NOMO-1 treated with dmso at 0.1 percent for 144 hours (cell line): Measurements from ENCODE around the gene MAP2K6.

Experiments
- DNase-seq: peaks from one replicate; lab custom pipeline; 2025; ENCODE audit not compliant: unreplicated experiment; lab: John Stamatoyannopoulos, UW

The MAP2K6 gene

GRCh38 chr17:69486779-69487637 is 72.5 kb downstream of the MAP2K6 start:
- no peak for DNase-seq

GRCh38 chr17:69489313-69489712 is 74.8 kb downstream of the MAP2K6 start:
- no peak for DNase-seq

DNA sequence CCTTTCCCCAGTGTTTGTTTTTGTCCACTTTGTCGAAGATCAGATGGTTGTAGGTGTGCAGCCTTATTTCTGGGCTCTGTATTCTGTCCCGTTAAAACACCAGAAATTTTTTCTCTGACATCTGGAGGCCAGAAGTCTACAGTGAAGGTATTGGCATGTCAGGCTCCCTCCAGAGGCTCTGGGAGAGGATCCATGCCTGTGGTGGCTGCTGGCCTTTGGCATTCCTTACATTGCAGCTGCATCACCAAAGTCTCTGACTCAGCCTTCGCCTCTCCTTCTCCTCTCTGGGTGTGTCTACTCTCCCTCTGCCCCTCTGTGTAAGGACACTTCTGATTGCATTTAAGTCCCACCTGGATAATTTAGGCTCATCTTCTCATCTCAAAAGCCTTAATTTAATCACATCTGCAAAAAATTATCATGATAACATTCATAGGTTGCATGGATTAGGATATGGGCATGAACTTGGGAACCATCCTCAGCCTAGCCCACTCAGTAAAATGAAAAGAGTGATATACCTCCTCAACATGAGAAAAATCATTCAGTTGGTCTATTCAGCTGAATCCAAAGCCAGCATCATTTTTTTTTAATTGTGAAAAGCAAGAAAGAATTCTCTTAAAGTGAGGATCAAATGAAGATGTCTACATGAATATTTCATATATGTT is 78.0 kb downstream of the MAP2K6 start:
- no peak for DNase-seq

DNA sequence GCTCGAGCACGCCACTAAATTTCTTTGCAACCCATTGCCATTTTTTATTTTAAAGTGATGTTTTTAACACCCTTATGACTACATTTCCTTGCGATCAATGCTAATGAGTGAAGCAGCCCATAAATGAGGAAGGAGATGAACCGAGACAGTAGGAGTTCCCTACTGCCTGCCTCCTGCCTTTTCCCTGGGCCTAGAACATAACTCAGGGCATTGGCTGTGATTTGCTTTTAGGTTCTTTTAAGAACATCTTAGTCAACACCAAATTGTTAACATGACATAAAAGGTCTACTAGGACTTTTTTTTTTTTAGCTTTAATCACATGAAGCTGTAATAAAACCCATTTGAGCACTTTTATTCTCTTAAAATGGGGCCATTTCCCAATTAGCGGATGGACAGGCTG is 81.3 kb downstream of the MAP2K6 start:
- DNase-seq, result no peak

GRCh38 chr17:69497161-69497560 is 82.7 kb downstream of the MAP2K6 start:
- no peak for DNase-seq

DNA sequence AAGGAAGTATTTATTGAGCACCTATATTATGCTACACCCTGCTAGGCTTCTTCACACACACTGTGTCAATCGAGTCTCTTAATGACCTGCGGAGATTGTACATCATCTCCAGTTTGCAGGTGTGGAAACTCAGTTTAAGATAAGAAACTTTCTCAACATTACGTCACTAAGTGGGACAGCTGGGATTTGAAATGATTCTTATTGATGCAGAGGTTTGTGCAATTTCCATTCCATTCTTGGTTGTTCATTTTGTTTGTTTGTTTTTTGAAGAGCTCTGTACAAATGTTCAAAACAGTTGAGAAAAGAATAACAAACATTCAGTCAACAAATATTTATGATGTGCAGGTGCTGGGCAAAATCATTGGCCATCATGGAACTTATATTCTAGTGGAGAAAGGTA is 84.8 kb downstream of the MAP2K6 start:
- DNase-seq, result no peak

DNA sequence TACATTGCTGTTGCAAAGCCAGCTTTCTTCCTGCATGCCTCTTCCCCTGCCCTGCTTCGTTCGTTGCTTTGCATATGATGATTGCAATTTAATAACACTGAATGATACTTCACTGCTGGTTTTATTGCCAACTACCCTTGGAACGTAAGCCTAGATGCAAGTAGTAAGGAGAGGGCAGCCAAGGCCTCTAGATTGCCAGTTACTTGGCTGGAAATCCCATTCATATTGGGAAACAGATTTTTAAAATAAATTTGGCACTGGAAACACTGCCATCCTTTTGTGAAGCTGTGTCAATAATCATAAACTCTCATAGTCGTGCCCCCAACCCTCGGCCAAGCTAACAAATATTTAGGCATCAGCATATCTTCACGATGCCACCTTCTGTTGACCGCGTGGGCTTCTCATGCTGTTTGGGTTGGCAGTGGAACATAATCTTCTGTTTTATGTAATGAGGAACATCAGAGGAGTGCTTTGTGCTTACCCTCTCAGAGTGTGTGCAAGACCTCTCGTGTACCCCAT is 86.5 kb downstream of the MAP2K6 start:
- DNase-seq, result no peak

DNA sequence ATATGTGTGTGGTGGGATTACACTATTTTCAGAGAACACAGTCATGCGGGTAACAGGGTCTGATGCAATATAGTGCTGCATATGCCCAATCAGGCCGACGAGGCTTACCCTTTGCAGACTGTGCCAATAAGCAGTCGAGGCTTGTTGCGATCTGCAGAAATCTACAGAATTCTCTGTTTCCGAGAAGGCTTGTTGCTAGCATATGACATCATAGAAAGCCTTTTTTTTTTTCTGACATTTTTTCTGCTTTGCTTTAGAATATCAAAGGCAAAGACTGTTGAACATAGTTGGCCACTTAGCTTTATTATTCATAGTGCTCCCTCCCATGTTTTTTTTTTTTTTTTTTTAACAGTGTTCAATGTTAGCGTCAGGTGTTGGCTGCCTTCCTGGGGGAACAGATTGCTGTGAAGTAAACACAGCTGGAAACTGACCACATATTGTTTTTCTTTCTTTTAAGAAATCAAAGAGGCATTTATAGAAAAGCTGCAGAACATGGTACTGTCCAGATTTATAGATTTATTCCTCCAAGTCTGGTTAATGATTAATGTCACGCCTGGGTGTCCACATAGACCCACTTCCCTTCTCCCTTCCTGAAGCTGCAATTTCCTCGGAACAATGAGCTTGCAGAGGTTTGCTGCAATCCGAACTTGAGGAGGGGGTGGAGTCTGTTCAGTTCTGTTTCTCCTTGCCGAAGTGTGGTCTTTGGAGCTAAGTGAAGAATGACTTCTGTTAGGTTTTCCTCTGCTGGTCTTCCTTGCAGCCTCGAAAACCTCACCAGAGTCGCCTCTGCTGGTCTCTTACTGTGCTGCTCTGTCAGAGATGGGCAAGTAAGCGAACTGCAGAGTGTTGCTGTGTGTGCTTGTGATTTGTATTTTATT is 87.3 kb downstream of the MAP2K6 start:
- DNase-seq, result peak; percentile 48

DNA sequence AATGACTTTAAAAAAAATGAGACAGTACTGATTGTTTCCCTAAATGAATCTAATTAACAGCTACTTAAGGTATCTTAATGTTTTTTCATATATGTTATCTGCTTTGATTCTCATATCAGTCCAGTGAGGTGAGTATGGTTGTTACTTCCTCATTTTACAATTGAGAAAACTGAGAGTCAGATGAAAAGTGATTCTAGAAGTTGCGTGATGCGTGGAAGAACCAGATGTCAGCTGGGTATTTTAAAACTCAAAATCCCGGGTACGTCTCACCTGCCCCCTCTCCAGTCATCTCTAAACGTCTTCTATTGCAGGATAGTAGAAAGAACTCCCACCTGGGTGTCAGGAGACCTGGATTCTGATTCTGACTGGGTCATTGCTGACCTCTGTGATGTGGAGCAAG is 89.2 kb downstream of the MAP2K6 start:
- peak; percentile 4 for DNase-seq

DNA sequence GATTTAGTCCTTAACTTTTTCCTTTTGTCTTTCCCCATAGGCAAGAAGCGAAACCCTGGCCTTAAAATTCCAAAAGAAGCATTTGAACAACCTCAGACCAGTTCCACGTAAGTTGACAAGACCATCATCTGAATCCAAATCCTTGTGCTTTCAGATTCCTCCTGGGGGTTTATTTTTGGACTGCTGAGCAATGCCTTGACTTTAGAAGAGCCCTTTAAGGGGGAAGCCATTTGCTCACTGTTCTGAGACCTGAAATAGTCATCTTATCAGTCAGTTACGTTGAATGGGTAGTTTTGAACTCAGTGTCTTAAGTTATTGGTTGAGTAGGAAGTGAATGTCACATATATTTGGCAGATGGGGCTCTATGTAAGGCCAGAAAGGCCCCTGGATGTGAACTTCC is 91.2 kb downstream of the MAP2K6 start:
- no peak for DNase-seq

DNA sequence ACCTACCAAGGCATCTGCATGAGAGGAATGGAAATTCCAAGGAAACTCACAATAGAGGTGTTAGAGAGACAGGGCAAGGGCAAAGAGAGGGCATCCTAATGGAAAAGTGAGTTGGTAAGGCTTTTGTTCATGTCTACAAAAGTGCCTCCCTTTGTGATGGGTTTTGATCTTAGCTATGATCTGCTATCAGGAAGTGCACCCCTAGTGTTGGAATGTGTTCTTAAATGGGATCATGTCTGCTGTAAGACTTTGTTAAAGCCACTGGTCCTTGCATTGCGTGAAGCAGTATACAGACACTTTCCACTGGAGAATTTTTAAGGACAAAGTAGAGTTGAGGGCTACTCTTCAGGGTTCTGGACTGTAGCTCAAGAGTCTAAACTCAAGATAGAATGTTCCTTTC is 92.0 kb downstream of the MAP2K6 start:
- DNase-seq, result no peak

GRCh38 chr17:69508814-69509213 is 94.3 kb downstream of the MAP2K6 start:
- no peak for DNase-seq

- DNase-seq, result no peak
Observed at GRCh38 chr17:69511250-69511649, 96.8 kb downstream of the MAP2K6 start.

- DNase-seq, result no peak
Observed at GRCh38 chr17:69512946-69513345, 98.4 kb downstream of the MAP2K6 start.

GRCh38 chr17:69516225-69516624 is 101.7 kb downstream of the MAP2K6 start:
- DNase-seq, result no peak

GRCh38 chr17:69516911-69517310 is 102.4 kb downstream of the MAP2K6 start:
- no peak for DNase-seq

DNA sequence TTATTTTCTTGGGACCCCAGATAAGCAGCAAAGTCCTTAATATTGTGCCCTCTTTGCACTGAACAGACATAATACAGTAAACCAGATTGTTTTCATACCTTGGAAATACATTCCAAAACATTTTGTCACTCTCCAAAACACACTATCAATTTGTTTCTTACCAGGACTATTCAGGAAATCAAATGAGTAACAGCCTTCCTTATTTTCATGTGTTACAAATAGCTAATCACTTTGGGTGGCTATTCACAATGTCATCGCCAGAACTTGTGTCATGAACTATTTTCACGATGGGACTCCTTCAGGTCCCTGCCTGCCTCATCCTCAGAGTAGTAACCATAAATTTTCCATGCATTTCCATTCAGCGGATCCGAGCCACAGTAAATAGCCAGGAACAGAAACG is 104.5 kb downstream of the MAP2K6 start:
- no peak for DNase-seq

DNA sequence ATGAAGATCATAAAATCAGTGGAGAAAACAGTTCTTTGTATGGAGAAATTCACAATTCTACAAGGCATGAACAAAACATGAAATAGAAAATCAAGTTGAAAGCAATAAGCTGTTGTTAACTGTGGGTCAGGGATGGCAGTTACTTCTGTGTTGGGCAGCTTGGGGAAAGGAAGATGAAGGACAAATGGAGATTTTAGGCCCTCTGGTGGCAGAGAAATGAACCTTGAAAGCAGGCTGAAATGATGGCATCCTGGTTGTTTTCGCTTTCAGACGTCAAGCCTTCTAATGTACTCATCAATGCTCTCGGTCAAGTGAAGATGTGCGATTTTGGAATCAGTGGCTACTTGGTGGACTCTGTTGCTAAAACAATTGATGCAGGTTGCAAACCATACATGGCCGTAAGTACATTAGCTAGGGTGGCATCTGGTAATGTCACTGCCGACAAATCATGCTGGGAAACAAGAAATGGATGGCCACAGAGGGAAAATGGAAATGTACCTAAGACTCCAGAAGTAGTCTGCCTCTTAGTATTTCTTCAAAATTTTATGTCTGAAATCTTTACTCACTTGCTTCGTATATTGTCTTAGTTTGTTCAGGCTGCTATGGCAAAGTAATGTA is 108.9 kb downstream of the MAP2K6 start:
- DNase-seq, result peak; percentile 5

DNA sequence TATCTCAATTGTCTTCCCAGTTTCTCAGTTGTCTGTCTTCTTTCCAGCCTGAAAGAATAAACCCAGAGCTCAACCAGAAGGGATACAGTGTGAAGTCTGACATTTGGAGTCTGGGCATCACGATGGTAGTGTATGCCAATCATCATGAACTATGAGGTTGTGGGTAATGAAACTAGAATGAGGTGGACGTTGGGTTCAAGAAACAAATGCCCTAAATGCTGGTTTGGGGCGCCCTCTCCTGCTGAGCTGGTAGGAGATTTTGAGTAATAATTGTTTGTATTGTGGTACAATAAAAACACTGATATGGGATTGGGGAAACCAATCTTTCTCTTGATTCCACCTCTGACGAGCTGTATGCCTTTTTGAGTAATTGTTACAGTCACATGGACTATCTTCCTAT is 110.4 kb downstream of the MAP2K6 start:
- no peak for DNase-seq

DNA sequence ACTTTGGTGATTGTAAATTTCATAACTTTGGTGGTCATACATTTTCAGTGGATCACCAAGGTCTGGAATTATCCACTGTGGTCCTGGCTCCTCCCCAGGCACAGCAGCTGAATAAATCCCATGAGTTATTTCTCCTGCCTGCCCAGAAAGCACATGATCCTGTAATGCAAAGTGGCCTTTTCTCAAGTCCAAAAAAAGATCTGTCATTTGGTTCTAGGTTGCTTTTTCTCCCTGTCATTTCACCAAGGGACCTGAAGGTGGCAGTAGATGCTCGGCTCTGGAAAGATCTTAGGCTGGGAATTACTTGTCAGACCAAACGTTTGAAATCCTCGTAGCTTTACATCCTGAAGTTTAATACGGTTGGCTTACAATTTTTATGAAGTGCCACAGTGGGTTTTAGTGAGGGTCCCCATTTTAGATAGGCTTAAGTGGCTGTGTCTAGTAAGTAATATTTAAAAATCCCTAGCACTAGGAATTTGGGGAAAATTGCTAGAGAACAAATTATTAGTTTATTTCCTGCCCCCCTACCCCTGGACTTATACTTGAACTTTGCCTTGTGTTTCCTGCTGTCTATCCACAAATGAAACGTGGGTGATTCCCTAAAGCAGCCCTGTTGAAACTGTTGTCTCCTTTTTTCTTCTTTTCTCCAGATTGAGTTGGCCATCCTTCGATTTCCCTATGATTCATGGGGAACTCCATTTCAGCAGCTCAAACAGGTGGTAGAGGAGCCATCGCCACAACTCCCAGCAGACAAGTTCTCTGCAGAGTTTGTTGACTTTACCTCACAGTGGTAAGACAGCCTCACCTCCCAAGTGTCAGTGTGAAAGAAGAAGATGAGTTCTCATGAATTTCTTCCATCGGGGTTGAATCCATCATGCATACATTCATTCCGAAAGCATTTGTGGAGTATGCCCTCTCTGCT is 111.7 kb downstream of the MAP2K6 start:
- peak; percentile 2 for DNase-seq
